Sigmoid colon (tissue), 3 donors: ENCODE data around the gene RTTN.

Experiments used
- POLR2A ChIP-seq, 2 donors: fragments of 450-650 bp; IDR thresholded peaks; one replicate each; pipeline ENCODE4 v1.6.1; 2016; ENCODE audit warnings: antibody characterized with exemption in 2 of 2, mild to moderate bottlenecking in 2 of 2, moderate library complexity in 2 of 2
- TF ChIP-seq, protein P1 (sequence below), 4 experiments: fragments of 450-650 bp in 3 of 4; fragments of 200-600 bp in 1 of 4; IDR thresholded peaks; one replicate each; pipeline ENCODE4 v1.5.1; 2016 to 2019; ENCODE audit warnings: antibody characterized with exemption in 4 of 4, mild to moderate bottlenecking in 3 of 4, moderate library complexity in 2 of 4

DNA sequence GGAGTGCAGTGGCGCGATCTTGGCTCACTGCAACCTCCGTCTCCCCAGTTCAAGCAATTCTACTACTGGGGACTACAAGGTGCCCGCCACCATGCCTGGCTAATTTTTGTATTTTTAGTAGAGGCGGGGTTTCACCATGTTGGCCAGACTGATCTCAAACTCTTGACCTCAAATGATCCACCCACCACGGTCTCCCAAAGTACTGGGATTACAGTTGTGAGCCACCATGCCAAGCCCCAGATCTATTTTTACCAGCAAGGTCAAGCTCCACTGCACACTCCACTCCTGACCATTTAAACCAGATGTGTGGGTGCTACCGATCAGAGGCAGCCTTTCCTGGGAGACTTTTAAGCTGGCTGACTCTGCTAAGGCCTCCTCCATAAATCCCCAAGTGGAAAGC, 190.4 kb downstream of the RTTN start:
- TF ChIP-seq, protein P1, sequence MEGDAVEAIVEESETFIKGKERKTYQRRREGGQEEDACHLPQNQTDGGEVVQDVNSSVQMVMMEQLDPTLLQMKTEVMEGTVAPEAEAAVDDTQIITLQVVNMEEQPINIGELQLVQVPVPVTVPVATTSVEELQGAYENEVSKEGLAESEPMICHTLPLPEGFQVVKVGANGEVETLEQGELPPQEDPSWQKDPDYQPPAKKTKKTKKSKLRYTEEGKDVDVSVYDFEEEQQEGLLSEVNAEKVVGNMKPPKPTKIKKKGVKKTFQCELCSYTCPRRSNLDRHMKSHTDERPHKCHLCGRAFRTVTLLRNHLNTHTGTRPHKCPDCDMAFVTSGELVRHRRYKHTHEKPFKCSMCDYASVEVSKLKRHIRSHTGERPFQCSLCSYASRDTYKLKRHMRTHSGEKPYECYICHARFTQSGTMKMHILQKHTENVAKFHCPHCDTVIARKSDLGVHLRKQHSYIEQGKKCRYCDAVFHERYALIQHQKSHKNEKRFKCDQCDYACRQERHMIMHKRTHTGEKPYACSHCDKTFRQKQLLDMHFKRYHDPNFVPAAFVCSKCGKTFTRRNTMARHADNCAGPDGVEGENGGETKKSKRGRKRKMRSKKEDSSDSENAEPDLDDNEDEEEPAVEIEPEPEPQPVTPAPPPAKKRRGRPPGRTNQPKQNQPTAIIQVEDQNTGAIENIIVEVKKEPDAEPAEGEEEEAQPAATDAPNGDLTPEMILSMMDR (IDR thresholded peaks at IDR 0.05): no peak
- TF ChIP-seq POLR2A (IDR thresholded peaks at IDR 0.05): no peak
